ENCODE data around the gene RPL34. TPM values are rescaled to one million over a fixed set of nuclear protein-coding genes. Genes with fewer than 3 reads are reported as not detected.
"Not testable (repeated sequence)": the region's sequence is repeated elsewhere in the genome, so short reads cannot be mapped to it uniquely, and the experiment has no call there.

RPL34 gene
- total RNA-seq, 1 donor from 2014 or later = 2,310 TPM

DNA sequence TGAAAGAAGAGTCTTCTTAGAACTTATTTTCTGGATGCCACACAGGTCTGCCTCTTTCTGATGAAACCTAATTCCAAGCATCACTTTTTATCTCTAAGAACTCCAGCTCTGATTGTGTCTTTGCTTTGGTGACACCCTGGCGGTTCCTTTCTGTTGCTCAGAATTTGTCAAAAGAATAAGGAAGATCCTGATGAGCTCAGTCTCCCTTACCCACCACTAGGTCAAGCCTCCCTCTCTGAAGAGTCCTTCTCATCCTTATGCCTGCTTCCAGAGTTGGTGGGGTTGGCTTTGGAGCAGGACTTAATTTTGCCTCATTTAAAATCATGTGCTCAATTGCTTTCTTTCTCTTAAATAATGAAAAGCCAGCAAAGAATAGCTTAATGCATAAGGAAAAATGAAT lies 31.5 kb upstream of the RPL34 start:
- Mint-ChIP-seq H3K4me3 (no peak overlapping the region), H3K9me3 (no peaks in the 10 kb centered on the region), H3K4me1 (no peaks in the 10 kb centered on the region), H3K27me3 (no peaks in the 10 kb centered on the region), H3K27ac (no peak overlapping the region), H3K36me3 (ENCODE audit: low read depth) (peaks cover 6% of the 10 kb centered on the region)
- ChIA-PET CTCF (no interaction called here), POLR2A (no interaction called here)
- ATAC-seq (ENCODE audit: low read depth) (no peak), DNase-seq (no peak)
- TF ChIP-seq, protein P1, sequence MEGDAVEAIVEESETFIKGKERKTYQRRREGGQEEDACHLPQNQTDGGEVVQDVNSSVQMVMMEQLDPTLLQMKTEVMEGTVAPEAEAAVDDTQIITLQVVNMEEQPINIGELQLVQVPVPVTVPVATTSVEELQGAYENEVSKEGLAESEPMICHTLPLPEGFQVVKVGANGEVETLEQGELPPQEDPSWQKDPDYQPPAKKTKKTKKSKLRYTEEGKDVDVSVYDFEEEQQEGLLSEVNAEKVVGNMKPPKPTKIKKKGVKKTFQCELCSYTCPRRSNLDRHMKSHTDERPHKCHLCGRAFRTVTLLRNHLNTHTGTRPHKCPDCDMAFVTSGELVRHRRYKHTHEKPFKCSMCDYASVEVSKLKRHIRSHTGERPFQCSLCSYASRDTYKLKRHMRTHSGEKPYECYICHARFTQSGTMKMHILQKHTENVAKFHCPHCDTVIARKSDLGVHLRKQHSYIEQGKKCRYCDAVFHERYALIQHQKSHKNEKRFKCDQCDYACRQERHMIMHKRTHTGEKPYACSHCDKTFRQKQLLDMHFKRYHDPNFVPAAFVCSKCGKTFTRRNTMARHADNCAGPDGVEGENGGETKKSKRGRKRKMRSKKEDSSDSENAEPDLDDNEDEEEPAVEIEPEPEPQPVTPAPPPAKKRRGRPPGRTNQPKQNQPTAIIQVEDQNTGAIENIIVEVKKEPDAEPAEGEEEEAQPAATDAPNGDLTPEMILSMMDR (IDR thresholded peaks at IDR 0.05) = no peak
- intact Hi-C loops (cut with micrococcal nuclease) = no loop called here

DNA sequence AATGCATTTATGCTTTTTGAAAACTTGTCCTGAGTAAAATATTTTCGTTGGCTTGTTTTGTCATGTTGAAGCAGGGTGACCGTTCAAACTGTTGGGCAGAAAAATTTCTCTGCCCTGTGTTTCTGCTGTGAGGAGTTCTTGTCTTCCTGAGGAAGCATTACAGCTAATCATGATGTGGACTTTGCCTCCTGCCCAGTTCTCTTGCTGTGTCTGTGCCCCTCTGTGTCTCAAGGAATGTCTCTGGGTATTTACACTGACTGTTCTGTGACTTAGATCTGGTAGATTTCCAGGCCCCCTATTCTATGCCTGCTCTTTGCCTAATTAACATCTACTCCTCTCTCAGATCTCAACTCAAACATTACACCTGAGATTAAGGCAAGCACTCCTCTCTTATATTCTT lies 30.4 kb upstream of the RPL34 start:
- ATAC-seq (ENCODE audit: low read depth) = no peak
- intact Hi-C loops (cut with micrococcal nuclease) = no loop called here
- ChIA-PET POLR2A (no interaction called here), CTCF (no interaction called here)
- no peak for DNase-seq
- no peak overlapping the region for H3K4me3 Mint-ChIP-seq
- no peak overlapping the region for H3K27ac Mint-ChIP-seq
- peaks cover 11% of the 10 kb centered on the region for H3K36me3 Mint-ChIP-seq (ENCODE audit: low read depth)
- H3K9me3 Mint-ChIP-seq = no peaks in the 10 kb centered on the region
- TF ChIP-seq, protein P1 (IDR thresholded peaks at IDR 0.05) = no peak
- no peaks in the 10 kb centered on the region for H3K4me1 Mint-ChIP-seq
- H3K27me3 Mint-ChIP-seq = no peaks in the 10 kb centered on the region

DNA sequence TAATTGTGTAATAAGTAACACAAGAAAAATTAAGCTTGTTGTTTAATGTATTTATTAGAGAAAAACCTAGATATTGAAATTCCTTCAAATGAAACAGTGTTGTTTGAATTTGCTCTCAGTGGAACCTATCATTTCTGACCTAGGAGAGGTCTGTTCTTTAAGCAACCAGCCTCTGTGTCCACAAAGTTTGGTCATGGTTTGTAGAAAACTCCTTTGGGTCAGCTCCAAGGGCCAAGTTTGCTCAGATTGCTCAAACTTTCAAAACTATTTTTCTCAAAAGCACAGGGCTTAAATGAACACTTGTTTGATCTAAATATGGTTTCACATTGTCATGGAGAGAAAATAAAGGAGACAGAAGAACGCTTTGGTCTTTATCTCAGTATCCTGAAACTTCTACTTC lies 29.6 kb upstream of the RPL34 start:
- no peak overlapping the region for H3K27ac Mint-ChIP-seq
- H3K4me1 Mint-ChIP-seq = no peaks in the 10 kb centered on the region
- no peak for DNase-seq
- ATAC-seq (ENCODE audit: low read depth) = no peak
- no peaks in the 10 kb centered on the region for H3K27me3 Mint-ChIP-seq
- H3K4me3 Mint-ChIP-seq = no peak overlapping the region
- ChIA-PET POLR2A (no interaction called here), CTCF (no interaction called here)
- TF ChIP-seq, protein P1 (IDR thresholded peaks at IDR 0.05) = no peak
- peaks cover 11% of the 10 kb centered on the region for H3K36me3 Mint-ChIP-seq (ENCODE audit: low read depth)
- H3K9me3 Mint-ChIP-seq = no peaks in the 10 kb centered on the region
- intact Hi-C loops (cut with micrococcal nuclease) = no loop called here

DNA sequence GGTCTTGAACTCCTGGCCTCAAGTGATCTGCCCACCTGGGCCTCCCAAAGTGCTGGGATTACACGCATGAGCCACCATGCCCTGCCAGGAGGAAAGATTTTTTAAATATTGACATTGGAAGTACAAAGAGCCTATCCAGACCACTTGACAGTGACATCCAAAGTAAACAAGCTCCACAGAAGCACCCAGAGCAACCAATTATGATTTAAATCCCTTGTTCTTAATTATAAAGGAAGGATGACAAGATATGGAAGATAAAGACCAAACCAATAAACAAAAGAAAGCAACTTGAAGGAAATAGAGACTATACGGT lies 27.7 kb upstream of the RPL34 start:
- no peak overlapping the region for H3K4me3 Mint-ChIP-seq
- ChIA-PET CTCF (interaction anchor here (1.1 kb wide), 1 partner anchor 20 kb away, joined by 6 read pairs; no protein-coding TSS in a partner anchor), POLR2A (interaction anchor here (0.6 kb wide), 1 partner anchor 29 kb away, joined by 11 read pairs; no protein-coding TSS in a partner anchor)
- no peak overlapping the region for H3K27ac Mint-ChIP-seq
- DNase-seq (no peak), ATAC-seq (ENCODE audit: low read depth) (no peak)
- H3K27me3 Mint-ChIP-seq = no peaks in the 10 kb centered on the region
- no peaks in the 10 kb centered on the region for H3K4me1 Mint-ChIP-seq
- intact Hi-C loops (cut with micrococcal nuclease) = no loop called here
- TF ChIP-seq, protein P1 (IDR thresholded peaks at IDR 0.05) = no peak
- no peaks in the 10 kb centered on the region for H3K9me3 Mint-ChIP-seq
- H3K36me3 Mint-ChIP-seq (ENCODE audit: low read depth) = peaks cover 11% of the 10 kb centered on the region

DNA sequence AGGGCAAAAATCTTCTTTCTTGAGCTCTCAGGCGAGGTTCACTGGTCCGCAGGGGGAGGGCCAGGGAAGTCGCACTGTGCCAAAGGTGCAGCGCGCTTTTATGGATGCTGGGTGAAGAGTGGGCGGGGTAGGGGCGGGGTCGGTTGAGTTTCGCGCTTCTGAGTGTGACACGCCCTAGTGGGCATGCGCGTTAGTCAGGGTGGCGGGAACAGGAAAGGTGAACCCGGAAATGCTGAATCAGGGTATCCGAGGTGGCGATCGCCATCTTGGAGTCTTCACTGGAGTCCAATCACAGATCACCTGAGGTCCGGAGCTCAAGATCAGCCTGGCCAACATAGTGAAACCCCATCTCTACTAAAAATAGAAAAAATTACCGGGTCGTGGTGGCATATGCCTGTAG lies 26.1 kb upstream of the RPL34 start:
- ATAC-seq (ENCODE audit: low read depth); intact Hi-C loops (cut with micrococcal nuclease); H3K9me3 Mint-ChIP-seq; H3K27ac Mint-ChIP-seq; POLR2A ChIA-PET; H3K27me3 Mint-ChIP-seq; H3K4me3 Mint-ChIP-seq; DNase-seq; H3K4me1 Mint-ChIP-seq: not testable (repeated sequence)
- CTCF ChIA-PET = interaction anchor here (0.7 kb wide), 1 partner anchor 780 kb away, joined by 4 read pairs; no protein-coding TSS in a partner anchor
- H3K36me3 Mint-ChIP-seq (ENCODE audit: low read depth) = peaks cover 11% of the 10 kb centered on the region

DNA sequence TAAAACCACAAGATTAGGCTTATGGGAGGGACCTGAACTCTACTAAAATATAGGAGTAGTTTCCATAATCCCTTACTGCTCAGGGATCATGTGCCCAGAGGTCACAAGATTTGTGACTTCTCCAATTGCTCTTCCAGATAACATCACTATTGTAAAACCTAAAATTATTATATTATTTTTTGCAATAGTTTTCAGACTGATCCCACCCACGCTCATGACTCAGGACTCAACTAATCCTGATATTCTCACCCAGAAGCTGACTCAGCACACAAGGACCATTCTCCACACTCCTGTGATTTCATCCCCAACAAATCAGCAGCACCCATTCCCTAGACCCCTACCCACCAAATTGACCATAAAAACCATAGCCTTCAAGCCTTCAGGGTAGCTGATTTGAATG lies 24.0 kb upstream of the RPL34 start:
- no peak for ATAC-seq (ENCODE audit: low read depth)
- H3K4me3 Mint-ChIP-seq = no peak overlapping the region
- H3K9me3 Mint-ChIP-seq = no peaks in the 10 kb centered on the region
- peaks cover 11% of the 10 kb centered on the region for H3K36me3 Mint-ChIP-seq (ENCODE audit: low read depth)
- POLR2A ChIA-PET = no interaction called here
- TF ChIP-seq, protein P1 (IDR thresholded peaks at IDR 0.05) = no peak
- H3K27ac Mint-ChIP-seq = no peak overlapping the region
- no peaks in the 10 kb centered on the region for H3K4me1 Mint-ChIP-seq
- DNase-seq = no peak
- CTCF ChIA-PET = no interaction called here
- no peaks in the 10 kb centered on the region for H3K27me3 Mint-ChIP-seq
- intact Hi-C loops (cut with micrococcal nuclease) = no loop called here
